SIG-M5 treated with dmso at 0.1 percent for 504 hours (cell line): ENCODE measurements around the gene ATP6V0E1.
"Not testable (repeated sequence)": the region's sequence is repeated elsewhere in the genome, so short reads cannot be mapped to it uniquely, and the experiment has no call there.

Experiments used
- DNase-seq: peaks from one replicate; lab custom pipeline; 2025; ENCODE audit not compliant: unreplicated experiment; lab: John Stamatoyannopoulos, UW

ATP6V0E1 gene

GRCh38 chr5:173069671-173070070, 86.1 kb downstream of the ATP6V0E1 start:
- no peak for DNase-seq

- no peak for DNase-seq
Measured at GRCh38 chr5:173075137-173075843, 91.7 kb downstream of the ATP6V0E1 start.

- DNase-seq: no peak
Measured at GRCh38 chr5:173075970-173076369, 92.4 kb downstream of the ATP6V0E1 start.

- not testable (repeated sequence) for DNase-seq
Measured at GRCh38 chr5:173076471-173076870, 92.9 kb downstream of the ATP6V0E1 start.

GRCh38 chr5:173078878-173079277, 95.3 kb downstream of the ATP6V0E1 start:
- no peak for DNase-seq
